ENCODE data around the gene TRPV5.

Gene TRPV5

DNA sequence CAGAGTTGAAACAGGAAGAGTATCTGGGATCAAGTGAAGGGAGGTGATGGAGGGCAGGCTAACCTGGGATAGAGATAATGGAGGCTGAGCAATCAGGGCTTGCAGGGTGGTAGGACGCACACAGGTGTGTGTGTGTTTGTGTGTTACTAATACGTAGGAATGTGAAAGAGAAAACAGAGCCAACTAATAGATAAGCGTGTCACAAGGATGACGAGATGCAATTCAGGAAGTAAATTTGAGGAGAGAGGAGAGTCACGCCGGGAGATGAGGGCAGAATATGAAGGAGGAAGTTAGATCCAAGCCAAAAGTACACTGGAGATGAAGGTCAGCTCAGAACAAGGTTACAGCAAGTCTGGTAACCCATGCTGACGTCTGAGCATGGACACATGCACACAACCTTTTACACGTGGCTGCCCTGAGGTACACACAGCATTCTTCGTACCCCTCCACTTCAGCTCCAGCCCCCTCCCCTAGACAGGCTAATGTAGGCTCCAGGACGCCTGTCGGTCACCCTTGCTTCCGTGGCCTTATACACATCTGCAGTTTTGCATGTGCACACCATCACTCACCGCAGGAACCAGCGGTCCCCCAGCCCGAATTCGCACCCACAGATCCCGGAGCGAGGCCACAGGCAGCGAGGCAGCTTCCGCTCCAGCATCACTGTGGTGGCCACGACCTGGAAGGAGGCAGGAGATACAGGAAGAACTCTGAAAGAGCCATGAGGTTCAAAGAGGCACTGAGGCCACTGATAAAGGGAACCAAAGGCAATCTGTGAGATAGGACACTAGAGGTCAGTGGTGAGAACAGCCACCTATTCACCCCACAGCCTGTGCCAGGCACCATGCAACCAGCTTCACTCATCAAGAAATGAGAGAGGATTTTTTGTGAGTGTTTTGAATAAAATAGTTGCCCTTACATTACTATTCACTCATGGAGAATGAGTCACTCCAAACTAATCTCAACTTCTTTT is 24.3 kb downstream of the TRPV5 start:
- DNase-seq (ENCODE audit: low read depth in 2 of 2): no peak

GRCh38 chr7:142908290-142908689 is 25.3 kb downstream of the TRPV5 start:
- no peak for DNase-seq (ENCODE audit: low read depth in 2 of 2)

- no peak for DNase-seq (ENCODE audit: low read depth in 2 of 2)
Observed at GRCh38 chr7:142906643-142907042, 26.9 kb downstream of the TRPV5 start.

GRCh38 chr7:142905759-142906158 is 27.8 kb downstream of the TRPV5 start:
- no peak for DNase-seq (ENCODE audit: low read depth in 2 of 2)

DNA sequence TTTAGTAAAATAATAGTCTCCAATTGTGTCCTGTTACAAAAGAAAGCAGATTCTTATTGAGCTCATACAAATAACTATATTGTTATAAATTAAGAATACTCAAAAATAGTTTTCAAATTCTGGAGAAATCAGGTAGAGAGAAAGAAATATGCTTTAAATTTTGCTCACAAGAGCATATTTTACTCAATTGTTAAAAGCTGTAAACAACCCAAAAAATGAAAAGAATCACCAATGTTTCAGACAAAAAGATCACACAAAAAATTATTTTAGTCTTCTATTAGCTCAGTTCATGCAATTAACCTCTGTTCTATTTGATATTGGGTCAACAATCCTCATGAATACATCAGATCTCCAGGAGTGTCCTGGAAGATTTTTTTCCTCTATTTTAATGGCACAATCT is 29.4 kb downstream of the TRPV5 start:
- no peak for DNase-seq (ENCODE audit: low read depth in 2 of 2)

- DNase-seq (ENCODE audit: low read depth in 2 of 2): no peak
Observed at GRCh38 chr7:142901426-142902259, 31.9 kb downstream of the TRPV5 start.

GRCh38 chr7:142899661-142900060 is 33.9 kb downstream of the TRPV5 start:
- DNase-seq (ENCODE audit: low read depth in 2 of 2): no peak

DNA sequence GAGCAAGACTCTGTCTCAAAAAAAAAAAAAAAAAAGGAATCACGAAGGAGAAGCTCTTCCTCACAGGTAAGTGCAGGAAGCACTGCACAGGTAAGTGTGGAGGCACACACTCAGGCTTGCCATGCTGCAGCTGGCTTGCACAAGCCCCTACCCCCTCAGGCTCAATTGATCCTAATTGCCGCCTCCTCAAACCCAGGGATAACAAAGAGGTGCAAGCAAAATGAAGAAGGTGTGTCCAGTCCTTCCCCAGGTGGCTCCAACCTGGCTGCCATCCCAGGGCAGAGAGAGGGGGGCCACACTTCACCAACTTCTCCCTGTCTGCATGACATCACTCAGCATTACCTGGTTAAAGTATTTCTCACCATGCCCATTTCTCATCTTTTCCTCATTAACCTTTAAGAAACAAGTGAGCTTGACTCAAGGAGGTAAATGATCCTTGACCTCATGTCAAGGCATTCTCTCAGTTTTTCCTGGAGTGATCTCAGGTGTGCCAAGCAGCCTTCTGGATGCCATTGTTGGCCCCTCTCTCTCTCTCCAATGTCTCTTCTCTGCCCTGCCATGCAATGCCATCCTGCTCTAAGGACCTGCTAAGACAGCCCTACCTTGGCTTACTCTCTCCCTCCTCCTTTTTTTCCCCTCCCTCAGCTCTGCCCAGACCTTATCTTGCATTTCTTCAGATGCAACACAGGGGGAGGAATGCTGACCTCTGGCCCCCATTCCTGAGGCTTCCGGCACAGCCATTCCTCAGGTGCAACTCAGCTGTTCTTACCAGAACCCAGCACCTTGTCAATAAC is 35.0 kb downstream of the TRPV5 start:
- DNase-seq (ENCODE audit: low read depth in 2 of 2): no peak

DNA sequence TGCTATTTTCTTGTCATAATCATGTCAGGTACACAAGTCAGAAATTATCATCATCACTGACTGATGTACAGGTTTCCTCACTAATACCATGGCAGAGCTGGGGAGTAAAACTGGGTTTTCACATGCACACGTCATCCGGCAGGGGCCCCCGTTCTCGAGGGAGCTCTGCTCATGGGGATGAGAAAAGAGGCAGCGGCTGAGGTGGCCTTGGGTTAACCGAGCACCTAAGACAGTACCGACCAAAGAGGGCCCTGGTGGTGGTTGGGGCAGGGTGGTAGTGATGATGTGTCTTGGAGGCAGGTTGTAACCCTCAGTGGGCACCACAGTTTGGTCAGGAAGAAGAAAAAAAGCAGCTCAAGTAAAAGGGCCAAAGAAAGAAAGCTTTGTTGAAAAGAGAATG is 35.9 kb downstream of the TRPV5 start:
- DNase-seq (ENCODE audit: low read depth in 2 of 2): no peak

- no peak for DNase-seq (ENCODE audit: low read depth in 2 of 2)
Observed at GRCh38 chr7:142896741-142897379, 36.7 kb downstream of the TRPV5 start.

GRCh38 chr7:142896151-142896550 is 37.4 kb downstream of the TRPV5 start:
- no peak for DNase-seq (ENCODE audit: low read depth in 2 of 2)

DNA sequence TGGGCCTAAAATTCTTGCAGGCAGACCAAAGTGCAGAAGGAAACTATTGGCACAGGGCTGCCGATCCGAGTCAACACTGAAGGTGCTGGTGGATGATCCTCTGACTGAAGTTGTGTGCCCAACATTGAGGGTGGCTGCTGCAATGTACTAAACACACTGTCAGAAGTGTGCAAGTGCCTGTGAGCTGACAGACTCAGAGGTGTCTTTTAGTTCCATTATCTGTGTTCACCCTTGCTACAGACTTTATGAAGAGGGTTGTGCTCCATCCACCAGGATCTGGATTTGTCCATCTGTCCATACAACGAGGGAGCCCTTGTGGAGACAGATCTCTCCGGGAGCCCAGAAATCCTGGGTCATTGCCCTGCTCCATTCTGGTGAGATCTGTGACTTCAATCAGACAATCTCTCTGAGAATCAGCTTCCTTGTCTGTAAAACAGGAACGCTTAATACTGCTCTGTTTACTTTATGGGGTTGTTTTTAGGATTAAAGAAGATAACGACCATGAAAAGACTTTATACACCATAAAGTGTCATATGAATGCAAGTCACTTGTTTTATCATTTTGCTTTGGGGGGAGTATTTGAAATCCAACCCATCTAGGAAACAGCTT is 38.5 kb downstream of the TRPV5 start:
- no peak for DNase-seq (ENCODE audit: low read depth in 2 of 2)

- no peak for DNase-seq (ENCODE audit: low read depth in 2 of 2)
Observed at GRCh38 chr7:142894112-142894984, 39.2 kb downstream of the TRPV5 start.

GRCh38 chr7:142892951-142893350 is 40.6 kb downstream of the TRPV5 start:
- DNase-seq (ENCODE audit: low read depth in 2 of 2): no peak

GRCh38 chr7:142891490-142892082 is 42.0 kb downstream of the TRPV5 start:
- no peak for DNase-seq (ENCODE audit: low read depth in 2 of 2)

- no peak for DNase-seq (ENCODE audit: low read depth in 2 of 2)
Observed at GRCh38 chr7:142890874-142891485, 42.6 kb downstream of the TRPV5 start.

- no peak for DNase-seq (ENCODE audit: low read depth in 2 of 2)
Observed at GRCh38 chr7:142889816-142890215, 43.7 kb downstream of the TRPV5 start.

DNA sequence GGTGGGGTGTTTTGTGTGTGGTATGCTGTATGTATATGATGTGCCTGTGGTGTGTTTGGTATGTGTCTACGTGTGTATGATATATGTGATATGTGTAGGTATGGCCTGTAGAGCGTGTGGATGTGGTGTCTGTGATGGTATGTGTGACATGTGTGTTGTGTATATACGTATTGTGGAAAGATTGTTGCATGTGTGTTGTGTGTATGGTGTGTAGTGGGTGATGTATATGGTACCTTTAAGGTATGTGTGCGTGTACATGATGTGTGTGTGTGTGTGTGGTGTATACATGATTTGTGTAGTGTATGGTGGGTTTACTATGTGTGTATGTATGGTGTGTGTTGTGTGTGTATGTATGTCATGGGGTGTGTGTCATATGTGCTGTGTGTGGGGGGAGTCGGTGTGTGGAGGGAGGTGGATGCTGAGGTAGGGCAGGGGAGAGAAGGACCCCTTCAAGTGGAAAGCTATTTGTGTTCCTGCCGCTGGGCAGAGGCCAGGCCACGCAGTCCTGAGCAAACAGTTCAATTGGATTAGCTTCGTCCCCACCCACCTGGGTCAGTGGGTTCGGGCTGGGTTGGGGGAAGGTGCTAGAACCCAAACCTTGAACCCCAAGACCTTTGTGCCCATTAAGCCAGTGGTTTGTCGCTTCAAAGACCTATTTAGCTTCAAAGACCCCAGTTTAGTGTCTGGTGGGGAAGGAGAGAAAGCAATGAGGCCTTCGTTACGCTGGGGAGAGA is 46.1 kb downstream of the TRPV5 start:
- no peak for DNase-seq (ENCODE audit: low read depth in 2 of 2)

Data from stimulated activated CD4-positive, alpha-beta T cell treated with anti-CD3 and anti-CD28 coated beads, Interleukin-12 subunit alpha, Interleukin-12 subunit beta, amount 100 ng/mL, for 24 hours (primary cell).